Thymus (tissue), 11 donors: Measurements from ENCODE around the gene ZNF629. TPM values are rescaled to one million over a fixed set of nuclear protein-coding genes. Genes with fewer than 3 reads are reported as not detected.

ENCODE experiments used
- DNase-seq, 9 donors: peaks; one replicate each; pipeline ENCODE4 v3.0.0-alpha.2; 2013; ENCODE audit warnings: low spot score in 9 of 9, low read depth in 6 of 9, missing footprints in 1 of 9
- H3K27ac ChIP-seq, 2 donors: one replicate each; pipeline ENCODE4 v1.5.1; 2013; ENCODE audit warnings: control low read depth in 1 of 2, low read depth in 1 of 2, low read length in 1 of 2, mild to moderate bottlenecking in 1 of 2, moderate library complexity in 1 of 2
- H3K27me3 ChIP-seq, 2 donors: one replicate each; pipeline ENCODE4 v1.5.1; 2013; ENCODE audit warnings: low read length in 1 of 2; ENCODE audit not compliant: control insufficient read depth in 2 of 2, insufficient read depth in 1 of 2
- H3K36me3 ChIP-seq, 2 donors: one replicate each; pipeline ENCODE4 v1.5.1; 2013; ENCODE audit warnings: low read length in 1 of 2, mild to moderate bottlenecking in 1 of 2, moderate library complexity in 1 of 2; ENCODE audit not compliant: control insufficient read depth in 2 of 2, insufficient read depth in 2 of 2
- H3K4me1 ChIP-seq, 2 donors: one replicate each; pipeline ENCODE4 v1.5.1; 2013; ENCODE audit warnings: low read length in 2 of 2; ENCODE audit not compliant: control insufficient read depth in 2 of 2, insufficient read depth in 2 of 2
- H3K4me3 ChIP-seq, 2 donors: one replicate each; pipeline ENCODE4 v1.5.1; 2013; ENCODE audit warnings: low read length in 2 of 2, control low read depth in 1 of 2, mild to moderate bottlenecking in 1 of 2
- H3K9me3 ChIP-seq, 2 donors: one replicate each; pipeline ENCODE4 v1.5.1; 2013; ENCODE audit warnings: low read length in 1 of 2, mild to moderate bottlenecking in 1 of 2; ENCODE audit not compliant: control insufficient read depth in 2 of 2, insufficient read depth in 1 of 2
- WGBS: extraction: QIAGEN DNeasy Blood & Tissue Kit; methylation state at CpG from one replicate; pipeline ENCODE4 v1.1.7; 2013; 5-methylcytosine and 5-hydroxymethylcytosine counted together
- polyA plus RNA-seq: library from polyadenylated mRNA; stranded (reverse); fragments of 200-250 nt; gene quantifications from one replicate; pipeline ENCODE4 v1.2.3, GENCODE V29; 2013
- total RNA-seq: library from RNA; stranded (reverse); fragments of 120-200 nt; gene quantifications from one replicate; pipeline ENCODE4 v1.2.4, GENCODE V29; 2013
- donor health status: healthy.

ZNF629 gene
- total and polyA plus RNA-seq, 2 donors, result 4.6 to 5.0 TPM

DNA sequence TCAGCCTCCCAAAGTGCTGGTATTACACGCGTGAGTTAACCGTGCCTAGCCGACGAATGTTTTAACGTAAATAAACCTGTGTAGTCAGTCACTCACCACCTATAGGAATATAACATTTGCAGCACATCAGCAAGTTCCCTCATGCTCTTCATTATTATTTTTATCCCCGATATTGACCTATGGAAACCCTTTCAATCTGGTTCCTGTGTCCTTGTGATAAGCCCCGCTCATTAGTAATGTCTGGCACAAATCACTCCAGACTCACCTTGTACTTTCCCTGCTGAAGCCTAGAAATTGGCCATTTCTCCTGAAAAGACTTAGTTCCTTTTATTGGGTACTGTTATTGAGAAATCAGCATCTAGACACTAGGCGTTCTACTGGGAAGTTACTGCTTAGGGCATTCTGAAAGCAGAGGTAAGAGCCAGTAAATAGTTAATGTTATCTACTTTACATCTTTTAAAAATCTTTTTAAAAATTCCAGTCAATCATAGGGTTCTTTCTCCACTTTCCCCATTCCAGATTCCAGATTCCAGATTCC, 40.3 kb downstream of the ZNF629 start:
- DNase-seq, result no peak
- Histone ChIP-seq H3K27me3 (no peaks in the 10 kb centered on the region), H3K4me3 (no peak overlapping the region), H3K9me3 (no peaks in the 10 kb centered on the region), H3K36me3 (peaks cover 34 to 43% of the 10 kb centered on the region in 2 donors), H3K4me1 (peaks cover 4 to 6% of the 10 kb centered on the region in 2 donors), H3K27ac (no peak overlapping the region)
- 97% methylated on average over 9 of the region's 9 CpGs for WGBS

DNA sequence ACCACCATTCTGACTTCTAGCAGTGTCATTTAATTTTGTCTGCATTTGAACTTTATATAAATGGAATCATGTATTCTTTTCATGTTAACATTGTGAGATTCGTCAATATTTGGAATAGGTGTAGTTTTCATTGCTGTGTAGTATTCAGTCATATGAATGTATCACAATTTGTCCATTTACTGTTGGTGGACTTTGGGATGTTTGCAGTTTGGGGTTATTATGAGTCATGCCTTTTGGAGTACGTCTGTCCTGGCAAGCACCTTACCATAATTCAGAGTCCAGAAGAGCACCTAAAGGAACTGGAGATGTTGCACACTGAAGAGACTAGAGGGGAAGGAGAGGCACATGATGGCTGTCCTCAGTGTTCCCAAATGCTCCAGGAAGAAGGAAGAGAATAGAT, 41.9 kb downstream of the ZNF629 start:
- peaks cover 4 to 6% of the 10 kb centered on the region in 2 donors for H3K4me1 ChIP-seq
- H3K4me3 ChIP-seq, result no peak overlapping the region
- peaks cover 24 to 41% of the 10 kb centered on the region in 2 donors for H3K36me3 ChIP-seq
- 96% methylated on average over 2 of the region's 2 CpGs for WGBS
- H3K9me3 ChIP-seq, result no peaks in the 10 kb centered on the region
- no peak overlapping the region for H3K27ac ChIP-seq
- no peaks in the 10 kb centered on the region for H3K27me3 ChIP-seq
- no peak for DNase-seq

DNA sequence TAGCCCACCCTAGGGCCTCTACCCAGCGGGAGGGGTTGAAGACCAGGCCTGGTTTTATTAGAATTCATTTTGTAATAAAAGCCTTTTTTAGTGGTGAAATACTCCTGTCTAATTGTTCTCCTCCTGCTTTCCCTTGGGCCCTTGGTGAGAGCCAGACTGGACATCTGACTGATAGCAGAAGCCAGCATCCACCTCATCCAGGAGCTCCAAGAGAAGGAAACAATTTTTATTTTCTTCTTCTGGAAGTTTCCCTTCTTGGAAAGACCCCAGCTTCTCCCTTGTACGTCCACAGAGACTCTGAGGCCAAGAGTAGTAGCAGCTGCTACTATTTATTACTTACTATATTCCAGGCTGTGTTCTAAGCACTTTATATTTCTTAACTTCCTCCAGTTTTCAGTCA, 42.8 kb downstream of the ZNF629 start:
- no peak for DNase-seq
- H3K9me3 ChIP-seq, result no peaks in the 10 kb centered on the region
- H3K4me1 ChIP-seq, result peaks cover 4 to 6% of the 10 kb centered on the region in 2 donors
- H3K27ac ChIP-seq, result peak overlapping the region in 1 of 2 donors; percentile 18
- peaks cover 30 to 49% of the 10 kb centered on the region in 2 donors for H3K36me3 ChIP-seq
- H3K4me3 ChIP-seq, result no peak overlapping the region
- no peaks in the 10 kb centered on the region for H3K27me3 ChIP-seq
- WGBS, result 91% methylated on average over 2 of the region's 2 CpGs

DNA sequence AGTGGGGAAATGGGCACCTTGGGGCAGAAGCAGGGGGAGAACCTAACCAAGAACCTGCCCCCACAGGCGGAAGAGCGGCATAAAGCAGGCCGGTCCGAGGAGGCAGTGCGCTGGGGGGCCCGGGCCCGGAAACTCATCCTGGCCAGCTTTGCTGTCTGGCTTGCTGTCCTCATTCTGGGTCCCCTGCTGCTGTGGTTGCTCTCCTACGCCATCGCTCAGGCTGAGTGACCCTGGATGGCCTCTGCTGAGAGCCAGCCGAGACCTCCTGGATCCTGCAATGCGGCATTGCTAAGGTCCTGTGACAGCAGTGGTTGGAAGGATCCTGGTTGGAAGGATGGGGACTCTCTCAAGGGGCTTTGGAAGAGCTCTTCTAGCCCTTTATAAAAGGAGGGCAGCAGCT, 43.3 kb downstream of the ZNF629 start:
- no peak for DNase-seq
- Histone ChIP-seq H3K27ac (no peak overlapping the region), H3K9me3 (no peaks in the 10 kb centered on the region), H3K36me3 (peaks cover 35 to 54% of the 10 kb centered on the region in 2 donors), H3K4me3 (no peak overlapping the region), H3K27me3 (no peaks in the 10 kb centered on the region), H3K4me1 (peaks cover 4 to 6% of the 10 kb centered on the region in 2 donors)
- 98% methylated on average over 11 of the region's 11 CpGs for WGBS

DNA sequence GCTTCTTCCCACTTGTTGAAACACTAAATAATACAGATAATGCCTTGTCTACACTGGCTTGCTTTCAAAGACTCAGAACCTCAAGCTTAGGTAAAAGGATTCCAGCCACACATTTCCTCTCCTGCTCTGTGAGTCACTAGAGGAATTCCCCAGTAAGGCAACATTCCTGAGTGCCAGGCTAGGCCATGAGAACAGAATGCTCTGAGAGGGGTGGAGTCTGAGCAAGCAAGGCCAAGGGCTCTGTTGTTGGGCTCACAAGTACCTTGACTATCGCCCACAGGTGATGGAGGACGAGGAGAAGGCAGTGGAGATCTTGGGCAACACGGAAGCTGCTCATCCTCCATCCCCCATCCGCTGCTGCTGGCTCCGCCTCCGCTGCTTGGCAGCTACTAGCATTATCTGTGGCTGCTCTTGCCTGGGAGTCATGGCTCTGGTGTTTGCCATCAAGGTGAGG, 45.5 kb downstream of the ZNF629 start:
- Histone ChIP-seq H3K36me3 (peaks cover 57 to 76% of the 10 kb centered on the region in 2 donors), H3K9me3 (no peaks in the 10 kb centered on the region), H3K4me3 (no peak overlapping the region), H3K27me3 (no peaks in the 10 kb centered on the region), H3K4me1 (no peaks in the 10 kb centered on the region), H3K27ac (peak overlapping the region in 1 of 2 donors; percentile 64)
- DNase-seq, result no peak
- 97% methylated on average over 6 of the region's 6 CpGs for WGBS

DNA sequence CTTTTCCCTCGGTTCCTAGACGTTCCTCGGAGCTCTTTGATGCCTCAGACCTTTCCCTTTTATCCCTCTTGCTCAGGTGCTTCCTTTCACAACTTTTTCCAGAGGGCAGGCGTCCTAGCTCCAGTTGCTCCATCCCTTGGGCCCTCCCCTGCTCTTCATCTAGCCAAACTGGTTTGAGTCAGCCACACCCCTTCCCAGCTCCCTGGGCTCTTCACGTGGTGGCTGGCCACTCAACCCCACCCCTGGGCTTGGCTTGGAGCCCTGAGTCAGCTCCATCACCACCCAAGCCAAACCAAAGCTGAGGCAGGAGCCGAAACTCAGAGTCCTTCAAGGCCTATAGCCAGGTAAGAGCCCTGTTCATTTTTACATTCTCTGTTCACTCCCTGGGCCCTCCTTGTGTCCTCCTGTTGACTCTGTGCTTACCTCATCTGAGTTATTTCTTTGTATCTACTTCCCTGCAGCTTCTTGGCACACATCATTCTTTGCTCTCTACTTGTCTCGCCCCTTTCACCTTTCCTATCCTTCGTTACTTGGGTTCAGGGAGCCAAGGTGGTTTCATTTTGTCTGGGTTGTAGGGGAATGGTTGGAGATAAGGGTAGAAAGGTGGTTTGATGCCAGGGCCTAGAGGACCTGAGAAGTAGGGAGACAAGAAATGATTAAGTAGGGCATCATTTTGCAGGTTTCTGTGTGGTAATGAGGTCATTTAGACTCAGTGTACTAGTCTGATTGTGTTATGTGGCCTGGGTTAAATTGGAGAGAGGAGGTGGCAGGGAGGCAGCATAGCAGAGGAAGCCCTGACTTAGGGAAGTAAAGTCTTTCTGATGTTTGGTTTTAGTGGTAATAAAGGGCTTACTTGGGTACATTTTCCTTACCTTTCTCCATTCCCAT, 46.4 kb downstream of the ZNF629 start:
- Histone ChIP-seq H3K36me3 (peaks cover 66 to 85% of the 10 kb centered on the region in 2 donors), H3K27me3 (no peaks in the 10 kb centered on the region), H3K27ac (peak overlapping the region; percentile 40 to 60), H3K4me1 (no peaks in the 10 kb centered on the region), H3K9me3 (no peaks in the 10 kb centered on the region), H3K4me3 (no peak overlapping the region)
- WGBS, result 93% methylated on average over 8 of the region's 8 CpGs
- DNase-seq, result peak in 1 of 9 donors; percentile 19

DNA sequence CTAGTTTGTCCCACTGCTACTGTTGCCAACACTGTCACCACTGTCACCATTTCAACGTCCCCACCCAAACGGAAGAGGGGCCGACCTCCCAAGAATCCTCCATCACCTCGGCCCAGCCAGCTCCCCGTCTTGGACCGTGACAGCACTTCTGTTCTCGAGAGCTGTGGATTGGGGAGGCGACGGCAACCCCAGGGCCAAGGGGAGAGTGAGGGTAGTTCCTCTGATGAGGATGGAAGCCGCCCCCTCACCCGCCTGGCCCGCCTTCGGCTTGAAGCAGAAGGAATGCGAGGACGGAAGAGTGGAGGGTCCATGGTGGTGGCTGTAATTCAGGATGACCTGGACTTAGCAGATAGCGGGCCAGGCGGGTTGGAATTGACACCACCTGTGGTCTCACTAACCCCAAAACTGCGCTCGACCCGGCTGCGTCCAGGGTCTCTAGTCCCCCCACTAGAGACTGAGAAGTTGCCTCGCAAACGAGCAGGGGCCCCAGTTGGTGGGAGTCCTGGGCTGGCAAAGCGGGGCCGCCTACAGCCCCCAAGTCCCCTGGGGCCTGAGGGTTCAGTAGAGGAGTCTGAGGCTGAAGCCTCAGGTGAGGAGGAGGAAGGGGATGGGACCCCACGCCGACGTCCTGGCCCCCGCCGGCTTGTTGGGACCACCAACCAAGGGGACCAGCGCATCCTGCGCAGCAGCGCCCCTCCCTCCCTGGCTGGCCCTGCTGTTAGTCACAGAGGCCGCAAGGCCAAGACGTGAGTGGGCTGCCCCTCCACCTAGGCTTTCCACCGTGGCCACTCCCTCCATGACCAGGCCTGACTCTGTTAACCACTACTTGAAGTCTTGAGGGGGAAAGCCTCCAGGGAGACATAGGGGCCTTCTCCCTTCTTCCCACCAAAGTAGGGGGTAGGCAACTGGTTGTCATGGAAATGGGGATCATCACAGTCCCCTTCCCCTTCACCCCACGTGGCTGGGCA, 47.7 kb downstream of the ZNF629 start:
- DNase-seq, result no peak
- Histone ChIP-seq H3K36me3 (peaks cover 70 to 83% of the 10 kb centered on the region in 2 donors), H3K4me3 (no peak overlapping the region), H3K9me3 (no peaks in the 10 kb centered on the region), H3K27me3 (no peaks in the 10 kb centered on the region), H3K4me1 (no peaks in the 10 kb centered on the region), H3K27ac (no peak overlapping the region)
- WGBS, result 97% methylated on average over 37 of the region's 37 CpGs

DNA sequence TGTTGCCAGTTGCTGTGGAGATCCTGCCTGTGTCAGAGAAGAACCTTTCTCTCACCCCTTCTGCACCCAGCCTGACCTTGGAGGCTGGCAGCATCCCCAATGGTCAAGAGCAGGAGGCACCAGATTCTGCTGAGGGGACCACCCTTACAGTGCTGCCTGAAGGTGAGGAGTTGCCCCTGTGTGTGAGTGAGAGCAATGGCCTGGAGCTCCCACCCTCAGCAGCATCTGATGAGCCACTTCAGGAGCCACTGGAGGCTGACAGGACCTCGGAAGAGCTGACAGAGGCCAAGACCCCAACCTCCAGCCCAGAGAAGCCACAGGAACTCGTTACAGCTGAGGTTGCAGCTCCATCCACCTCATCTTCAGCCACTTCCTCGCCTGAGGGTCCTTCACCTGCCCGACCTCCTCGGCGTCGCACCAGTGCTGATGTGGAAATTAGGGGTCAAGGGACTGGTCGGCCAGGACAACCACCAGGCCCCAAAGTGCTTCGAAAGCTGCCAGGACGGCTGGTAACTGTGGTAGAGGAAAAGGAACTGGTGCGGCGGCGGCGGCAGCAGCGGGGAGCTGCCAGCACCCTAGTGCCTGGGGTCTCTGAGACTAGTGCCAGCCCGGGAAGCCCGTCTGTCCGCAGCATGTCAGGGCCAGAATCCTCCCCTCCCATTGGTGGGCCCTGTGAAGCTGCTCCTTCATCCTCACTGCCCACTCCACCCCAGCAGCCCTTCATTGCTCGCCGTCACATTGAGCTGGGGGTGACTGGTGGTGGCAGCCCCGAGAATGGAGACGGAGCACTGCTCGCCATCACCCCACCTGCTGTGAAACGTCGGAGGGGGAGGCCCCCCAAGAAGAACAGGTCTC, 49.0 kb downstream of the ZNF629 start:
- H3K9me3 ChIP-seq, result no peaks in the 10 kb centered on the region
- peaks cover 72 to 85% of the 10 kb centered on the region in 2 donors for H3K36me3 ChIP-seq
- H3K4me1 ChIP-seq, result no peaks in the 10 kb centered on the region
- 98% methylated on average over 25 of the region's 25 CpGs for WGBS
- DNase-seq, result no peak
- H3K27me3 ChIP-seq, result no peaks in the 10 kb centered on the region
- no peak overlapping the region for H3K4me3 ChIP-seq
- no peak overlapping the region for H3K27ac ChIP-seq
